ENCODE measurements around the gene SCAMP5. TPM values are rescaled to one million over a fixed set of nuclear protein-coding genes. Genes with fewer than 3 reads are reported as not detected.

The SCAMP5 gene
- total RNA-seq, 4 donors from 2014 or later: 1.5 to 14.1 (median 8.8) TPM

DNA sequence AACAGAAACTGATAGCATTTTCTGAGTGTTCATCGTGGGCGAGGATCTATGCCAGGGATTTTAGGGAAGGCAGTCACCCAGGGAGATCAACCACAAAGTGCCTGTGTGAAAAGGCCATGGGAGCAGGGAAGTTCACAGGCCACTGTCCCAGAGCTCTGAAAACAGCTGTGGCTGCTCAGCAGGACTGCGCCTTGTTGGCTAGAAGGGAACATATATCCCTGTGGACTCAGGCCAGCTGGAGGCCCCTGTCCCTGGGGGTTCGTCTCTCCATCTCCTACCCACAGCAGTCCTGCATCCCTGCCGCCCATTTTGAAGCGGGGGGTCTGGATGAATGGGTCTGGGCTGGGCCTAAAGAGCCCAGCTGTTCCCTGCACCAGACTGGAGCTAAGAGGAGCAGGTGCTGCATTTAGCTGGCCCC is 55.8 kb downstream of the SCAMP5 start:
- Histone ChIP-seq H3K36me3 (peaks cover 0 to 28% (median 0%) of the 10 kb centered on the region in 3 donors), H3K27me3 (no peaks in the 10 kb centered on the region), H3K27ac (no peak overlapping the region), H3K4me1 (peaks cover 0 to 26% (median 18%) of the 10 kb centered on the region in 4 donors), H3K9me3 (no peaks in the 10 kb centered on the region), H3K4me3 (no peak overlapping the region)
- no peak for TF ChIP-seq EP300 (IDR thresholded peaks at IDR 0.05)
- TF ChIP-seq POLR2A (IDR thresholded peaks at IDR 0.05): no peak
- no peak for TF ChIP-seq CTCF (IDR thresholded peaks at IDR 0.05)
- WGBS, 2 donors: 87% methylated on average over 6 of the region's 6 CpGs
- no peak for DNase-seq (ENCODE audit: low spot score in 2 of 2)

DNA sequence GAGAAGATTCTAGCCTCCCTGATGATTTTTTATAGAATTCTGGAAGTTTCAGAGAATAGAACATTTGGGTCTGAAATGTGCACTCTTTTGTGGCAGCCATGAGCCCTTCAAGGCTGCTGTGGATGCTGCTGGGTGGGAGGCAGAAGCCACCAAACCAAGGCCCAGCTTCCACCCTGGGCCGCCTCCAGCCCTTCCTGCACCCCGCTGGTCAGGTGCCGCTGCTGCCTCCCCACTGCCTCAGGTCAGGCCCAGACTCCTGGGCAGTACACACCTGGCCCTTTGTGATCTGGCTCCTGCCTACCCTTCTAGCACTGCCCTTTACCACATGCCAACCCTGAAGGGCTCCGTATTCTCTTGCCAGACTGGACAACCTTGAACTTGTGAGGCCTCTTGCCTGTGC is 56.3 kb downstream of the SCAMP5 start:
- no peak for DNase-seq (ENCODE audit: low spot score in 2 of 2)
- H3K9me3 ChIP-seq: no peaks in the 10 kb centered on the region
- no peak overlapping the region for H3K4me3 ChIP-seq
- no peaks in the 10 kb centered on the region for H3K27me3 ChIP-seq
- H3K4me1 ChIP-seq: peaks cover 0 to 21% (median 14%) of the 10 kb centered on the region in 4 donors
- H3K36me3 ChIP-seq: peaks cover 0 to 28% (median 0%) of the 10 kb centered on the region in 3 donors
- WGBS, 2 donors: 97 to 98% methylated on average over 3 to 4 of the region's 4 CpGs
- no peak for TF ChIP-seq POLR2A (IDR thresholded peaks at IDR 0.05)
- H3K27ac ChIP-seq: no peak overlapping the region

- Histone ChIP-seq H3K36me3 (peaks cover 0 to 25% (median 0%) of the 10 kb centered on the region in 3 donors), H3K9me3 (no peaks in the 10 kb centered on the region), H3K4me3 (no peak overlapping the region), H3K4me1 (peaks cover 0 to 6% (median 3%) of the 10 kb centered on the region in 4 donors), H3K27me3 (no peaks in the 10 kb centered on the region), H3K27ac (no peak overlapping the region)
- DNase-seq (ENCODE audit: low spot score in 2 of 2): no peak
- WGBS, 2 donors: 91% methylated on average over 5 of the region's 5 CpGs
- no peak for TF ChIP-seq POLR2A (IDR thresholded peaks at IDR 0.05)
- no peak for TF ChIP-seq CTCF (IDR thresholded peaks at IDR 0.05)
- TF ChIP-seq EP300 (IDR thresholded peaks at IDR 0.05): no peak
Observed at GRCh38 chr15:75052972-75053747, 57.8 kb downstream of the SCAMP5 start.

GRCh38 chr15:75053748-75054125 is 58.4 kb downstream of the SCAMP5 start:
- no peaks in the 10 kb centered on the region for H3K27me3 ChIP-seq
- peaks cover 0 to 21% (median 0%) of the 10 kb centered on the region in 3 donors for H3K36me3 ChIP-seq
- no peak overlapping the region for H3K27ac ChIP-seq
- DNase-seq (ENCODE audit: low spot score in 2 of 2): no peak
- H3K9me3 ChIP-seq: no peaks in the 10 kb centered on the region
- peaks cover 0 to 5% (median 3%) of the 10 kb centered on the region in 4 donors for H3K4me1 ChIP-seq
- H3K4me3 ChIP-seq: no peak overlapping the region
- 96% methylated on average over 7 of the region's 7 CpGs for WGBS, 2 donors
- TF ChIP-seq CTCF (IDR thresholded peaks at IDR 0.05): no peak
- no peak for TF ChIP-seq EP300 (IDR thresholded peaks at IDR 0.05)
- no peak for TF ChIP-seq POLR2A (IDR thresholded peaks at IDR 0.05)

DNA sequence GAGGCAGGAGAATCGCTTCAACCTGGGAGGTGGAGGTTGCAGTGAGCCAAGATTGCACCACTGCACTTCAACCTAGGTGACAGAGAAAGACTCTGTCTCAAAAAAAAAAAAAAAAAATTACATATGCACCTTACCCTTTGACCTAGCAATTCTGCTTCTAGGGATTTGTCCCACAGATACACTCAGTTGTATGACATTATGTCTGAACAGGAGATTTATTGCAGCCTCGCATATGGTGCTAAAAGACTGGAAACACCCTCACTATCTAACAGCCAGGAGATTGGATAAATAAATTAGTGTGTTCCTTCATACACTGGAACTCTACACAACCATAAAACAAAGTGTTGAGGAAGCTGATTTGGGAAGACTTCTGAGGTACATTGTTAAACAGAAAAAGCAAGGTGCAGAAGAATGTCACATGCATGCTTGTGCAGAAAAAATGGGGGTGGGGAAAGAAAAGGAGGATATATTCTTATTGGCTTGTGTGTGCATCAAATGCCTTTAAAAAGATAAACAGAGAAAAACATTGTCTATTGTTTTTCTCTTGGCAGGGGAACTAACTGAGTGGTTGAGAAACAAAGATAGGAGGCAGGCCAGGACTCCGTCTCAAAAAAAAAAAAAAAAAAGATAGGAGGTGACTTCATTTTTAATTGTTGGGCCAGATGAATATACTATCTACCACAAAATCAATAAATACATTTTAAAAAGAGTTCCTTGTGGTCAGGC is 59.0 kb downstream of the SCAMP5 start:
- no peak for DNase-seq (ENCODE audit: low spot score in 2 of 2)
- Histone ChIP-seq H3K4me1 (peaks cover 0 to 5% (median 3%) of the 10 kb centered on the region in 4 donors), H3K4me3 (no peak overlapping the region), H3K9me3 (no peaks in the 10 kb centered on the region), H3K27ac (no peak overlapping the region), H3K36me3 (peaks cover 0 to 15% (median 0%) of the 10 kb centered on the region in 3 donors), H3K27me3 (no peaks in the 10 kb centered on the region)
- no peak for TF ChIP-seq POLR2A (IDR thresholded peaks at IDR 0.05)
- TF ChIP-seq EP300 (IDR thresholded peaks at IDR 0.05): no peak
- TF ChIP-seq CTCF (IDR thresholded peaks at IDR 0.05): no peak
- 60 to 65% methylated on average over 3 of the region's 3 CpGs for WGBS, 2 donors

Data from tibial nerve (tissue), 4 donors.